Sciatic nerve (tissue), 2 donors: ENCODE measurements around the gene TFB2M. TPM values are rescaled to one million over a fixed set of nuclear protein-coding genes. Genes with fewer than 3 reads are reported as not detected.

ENCODE experiments used
- ATAC-seq: fragments of 200-7000 bp; cut with Tn5 transposase; one replicate; pipeline ENCODE4 v1.9.1; 2020; ENCODE audit warnings: mild to moderate bottlenecking, moderate library complexity
- DNase-seq: peaks from one replicate; pipeline ENCODE4 v3.0.0-alpha.2; 2020; ENCODE audit warnings: low spot score
- intact Hi-C: fragments of 100-400 bp; cut with DNase I; formaldehyde crosslinking; loops from one replicate; pipeline ENCODE4 v1.14.2; 2022
- total RNA-seq: library from RNA; stranded (reverse); fragmentation: NEBNext Ultra II Directional; extraction: Animal tissue kit (Norgen Biotek cat#: 25700); gene quantifications from one replicate; pipeline ENCODE4 v1.2.1, GENCODE V29; 2021
- donor health status: DM: no; HTN: no; CAD: no.
- donor health status: DM: no; HTN: no; CAD: no.

The TFB2M gene
- total RNA-seq, 1 donor from 2014 or later: 6.6 TPM

- intact Hi-C loops: no loop called here
- peak; percentile 71 for ATAC-seq
- peak; percentile 81 for DNase-seq
These were observed 73.3 kb downstream of the TFB2M start for GRCh38 chr1:246492611-246493245.

GRCh38 chr1:246491551-246492053 is 74.5 kb downstream of the TFB2M start:
- DNase-seq: no peak
- intact Hi-C loops: no loop called here
- no peak for ATAC-seq

Other genes with a start within 250 kb of the TFB2M start
- gene SMYD3, start 59.0 kb downstream of the TFB2M start, total RNA-seq: 27.7 TPM
- gene CNST, start 195 bp upstream of the TFB2M start, total RNA-seq: 23.4 TPM
- gene SCCPDH, start 158.1 kb upstream of the TFB2M start, total RNA-seq: 79.0 TPM